ENCODE data around the gene KDELR3.

DNA sequence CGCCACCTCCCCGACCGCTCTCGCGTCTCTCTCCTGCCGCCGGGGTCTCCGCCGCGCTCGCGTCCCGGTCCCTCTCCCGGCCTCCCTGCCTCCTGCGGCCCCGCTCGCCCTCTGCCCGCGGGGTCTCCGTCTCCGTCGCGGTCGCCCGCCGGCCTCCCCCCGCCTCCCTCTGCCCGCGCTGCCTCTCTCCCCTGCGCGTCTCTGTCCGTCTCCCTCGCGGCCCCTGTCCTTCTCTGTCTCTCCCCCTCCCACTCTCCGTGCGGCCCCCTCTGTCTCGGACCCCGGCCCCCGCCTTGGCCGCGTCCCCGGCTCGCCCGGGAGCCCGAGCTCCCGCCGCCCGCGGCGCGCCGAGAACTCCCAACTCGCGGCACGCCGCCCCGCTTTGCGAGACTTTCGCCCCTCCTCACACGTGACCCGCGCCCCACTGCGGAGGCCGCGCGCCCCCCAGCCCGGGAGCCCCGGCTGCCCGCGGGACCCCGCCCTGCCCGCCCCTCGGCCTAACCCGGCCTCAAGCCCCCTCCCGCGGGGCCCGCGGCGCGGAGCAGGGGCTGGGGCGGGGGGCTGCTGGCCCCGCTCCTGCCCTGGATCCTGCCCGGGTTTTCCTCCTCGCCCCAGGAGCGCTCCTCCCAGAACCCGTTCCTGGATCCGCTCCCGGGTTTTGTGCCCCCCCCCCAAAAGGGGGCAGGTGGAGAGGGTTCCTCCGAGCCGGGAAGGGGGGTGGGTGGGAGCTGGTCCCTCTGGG is 12.2 kb upstream of the KDELR3 start:
- TF ChIP-seq RCOR1 (conservative IDR thresholded peaks at IDR 0.05; ENCODE audit: low read depth, low read length) (no peak), SRF (IDR thresholded peaks at IDR 0.05; ENCODE audit: low read depth in 2 of 2, low read length in 2 of 2) (no peak), EZH2 (IDR thresholded peaks at IDR 0.05; ENCODE audit: borderline replicate concordance, control insufficient read depth, low read depth, low read length) (no peak), MXI1 (IDR thresholded peaks at IDR 0.05; ENCODE audit: low read depth, low read length) (no peak), EP300 (IDR thresholded peaks at IDR 0.05; ENCODE audit: borderline replicate concordance in 1 of 2, control insufficient read depth in 1 of 2, low read depth in 2 of 2, low read length in 2 of 2) (no peak), BCL3 (IDR thresholded peaks at IDR 0.05; ENCODE audit: borderline replicate concordance, insufficient read depth, low read depth, low read length, poor library complexity, severe bottlenecking) (no peak), SIN3A (IDR thresholded peaks at IDR 0.05; ENCODE audit: low read depth, low read length) (no peak), HDAC2 (IDR thresholded peaks at IDR 0.05) (no peak), CBFB (IDR thresholded peaks at IDR 0.05; ENCODE audit: low read depth) (no peak)
- TF ChIP-seq, protein P1, sequence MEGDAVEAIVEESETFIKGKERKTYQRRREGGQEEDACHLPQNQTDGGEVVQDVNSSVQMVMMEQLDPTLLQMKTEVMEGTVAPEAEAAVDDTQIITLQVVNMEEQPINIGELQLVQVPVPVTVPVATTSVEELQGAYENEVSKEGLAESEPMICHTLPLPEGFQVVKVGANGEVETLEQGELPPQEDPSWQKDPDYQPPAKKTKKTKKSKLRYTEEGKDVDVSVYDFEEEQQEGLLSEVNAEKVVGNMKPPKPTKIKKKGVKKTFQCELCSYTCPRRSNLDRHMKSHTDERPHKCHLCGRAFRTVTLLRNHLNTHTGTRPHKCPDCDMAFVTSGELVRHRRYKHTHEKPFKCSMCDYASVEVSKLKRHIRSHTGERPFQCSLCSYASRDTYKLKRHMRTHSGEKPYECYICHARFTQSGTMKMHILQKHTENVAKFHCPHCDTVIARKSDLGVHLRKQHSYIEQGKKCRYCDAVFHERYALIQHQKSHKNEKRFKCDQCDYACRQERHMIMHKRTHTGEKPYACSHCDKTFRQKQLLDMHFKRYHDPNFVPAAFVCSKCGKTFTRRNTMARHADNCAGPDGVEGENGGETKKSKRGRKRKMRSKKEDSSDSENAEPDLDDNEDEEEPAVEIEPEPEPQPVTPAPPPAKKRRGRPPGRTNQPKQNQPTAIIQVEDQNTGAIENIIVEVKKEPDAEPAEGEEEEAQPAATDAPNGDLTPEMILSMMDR (IDR thresholded peaks at IDR 0.05 in 2 of 3, conservative IDR thresholded peaks at IDR 0.05 in 1 of 3; ENCODE audit: control insufficient read depth in 2 of 3, extremely low read depth in 1 of 3, insufficient read depth in 1 of 3, low read depth in 3 of 3, low read length in 3 of 3), result no peak
